SHP77 treated with DMSO at 0.1 percent for 48 hours (cell line): Measurements from ENCODE around the gene GCLM.
A peak's percentile ranks its signal among the peaks of the same experiment; 100 is the strongest.
"Not testable (repeated sequence)": the region's sequence is repeated elsewhere in the genome, so short reads cannot be mapped to it uniquely, and the experiment has no call there.

Source experiments
- DNase-seq: peaks from one replicate; lab custom pipeline; 2025; lab: John Stamatoyannopoulos, UW

Gene GCLM

DNA sequence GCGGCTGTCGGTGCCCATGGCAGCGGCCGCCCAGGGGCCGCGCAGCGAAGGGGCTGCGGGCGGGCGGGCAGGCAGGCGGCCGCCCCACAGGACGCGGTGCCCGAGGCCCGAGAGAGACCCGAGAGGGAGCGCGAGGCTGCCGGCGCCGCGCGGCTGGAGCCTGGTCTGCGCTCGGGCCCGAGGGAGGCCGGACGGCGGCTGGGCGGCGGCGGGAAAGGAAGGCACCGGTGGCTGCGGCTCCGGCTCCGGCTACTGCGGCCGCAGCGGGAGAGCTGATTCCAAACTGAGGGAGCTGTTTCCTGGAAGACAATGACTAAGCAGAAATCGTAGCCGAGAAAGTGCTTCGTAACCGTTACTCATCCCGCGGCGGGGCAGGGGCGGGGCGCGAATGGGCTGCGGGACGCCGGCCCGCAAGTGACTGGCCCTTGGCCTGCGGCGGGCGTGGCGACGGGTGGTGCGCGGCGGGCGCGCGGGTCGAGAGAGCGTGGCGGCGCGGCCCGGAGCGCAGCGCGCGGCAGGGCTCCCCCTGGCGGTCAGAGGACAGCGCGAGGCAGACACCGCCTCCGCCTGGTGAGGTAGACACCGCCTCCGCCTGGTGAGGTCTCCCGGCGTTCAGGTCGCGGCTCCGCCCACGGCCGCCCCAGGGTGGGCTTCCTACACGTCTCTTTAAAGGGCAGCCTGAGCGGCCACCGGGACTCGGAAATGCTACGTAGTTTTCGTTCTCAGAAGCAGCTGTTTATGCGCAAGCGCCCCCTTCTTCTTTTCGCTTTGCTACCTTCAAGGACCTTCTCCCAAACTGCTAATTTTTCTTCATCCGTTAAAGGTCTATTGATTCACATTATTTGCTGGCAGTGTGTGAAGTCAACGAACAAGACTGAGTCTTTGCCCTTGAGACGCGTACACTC, at the start of gene GCLM:
Gene GCLM, minus strand, starts transcription at position 285 of the 905 bp plus-strand sequence. Its CDS starts 267 bp downstream, at position 18.
- DNase-seq: peak; percentile 80

GRCh38 chr1:93958726-93959100, 49.5 kb upstream of the GCLM start:
- no peak for DNase-seq

GRCh38 chr1:93958032-93958725, 48.9 kb upstream of the GCLM start:
- DNase-seq: no peak

DNA sequence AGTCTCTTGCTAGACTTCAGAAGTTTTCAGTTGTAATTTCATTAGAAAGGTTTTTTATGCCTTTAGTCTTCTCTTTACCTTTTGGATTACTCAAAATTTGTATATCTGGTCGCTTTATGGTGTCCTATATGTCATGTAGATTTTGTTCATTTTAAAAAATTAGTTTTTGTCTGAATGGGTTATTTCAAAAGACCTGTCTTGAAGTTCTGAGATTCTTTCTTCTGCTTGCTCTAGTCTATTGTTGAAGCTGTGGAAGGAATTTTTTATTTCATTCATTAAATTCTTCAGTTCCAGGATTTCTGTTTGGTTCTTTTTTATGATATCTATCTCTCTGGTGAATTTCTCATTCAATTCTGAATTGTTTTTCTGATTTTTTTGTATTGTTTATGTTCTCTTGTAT, 46.5 kb upstream of the GCLM start:
- no peak for DNase-seq

DNA sequence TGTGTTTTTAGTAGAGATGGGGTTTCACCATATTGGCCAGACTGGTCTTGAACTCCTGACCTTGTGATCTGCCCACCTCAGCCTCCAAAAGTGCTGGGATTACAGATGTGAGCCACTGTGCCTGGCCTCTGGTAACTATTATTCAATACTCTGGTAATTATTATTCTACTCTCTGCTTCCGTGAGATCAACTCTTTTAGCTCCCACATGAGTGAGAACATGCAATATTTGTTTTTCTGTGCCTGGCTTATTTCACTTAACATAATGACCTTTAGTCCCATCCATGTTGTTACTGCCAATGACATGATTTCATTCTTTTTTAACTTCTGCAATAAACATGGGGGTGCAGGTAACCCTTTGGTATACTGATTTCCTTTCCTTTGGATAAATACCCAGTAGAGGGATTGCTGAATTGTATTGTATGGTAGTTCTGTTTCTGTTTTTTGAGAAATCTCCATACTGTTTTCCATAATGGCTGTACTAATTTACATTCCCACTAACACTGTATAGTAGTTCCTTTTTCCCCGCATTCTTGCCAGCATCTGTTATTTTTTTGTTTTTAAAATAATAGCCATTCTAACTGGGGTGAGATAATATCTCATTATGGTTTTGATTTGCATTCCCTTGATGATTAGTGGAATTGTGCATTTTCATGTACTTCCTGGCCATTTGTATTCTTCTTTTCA, 37.9 kb upstream of the GCLM start:
- not testable (repeated sequence) for DNase-seq

- no peak for DNase-seq
Observed at GRCh38 chr1:93938461-93939145, 29.4 kb upstream of the GCLM start.

GRCh38 chr1:93937997-93938396, 28.8 kb upstream of the GCLM start:
- DNase-seq: no peak

DNA sequence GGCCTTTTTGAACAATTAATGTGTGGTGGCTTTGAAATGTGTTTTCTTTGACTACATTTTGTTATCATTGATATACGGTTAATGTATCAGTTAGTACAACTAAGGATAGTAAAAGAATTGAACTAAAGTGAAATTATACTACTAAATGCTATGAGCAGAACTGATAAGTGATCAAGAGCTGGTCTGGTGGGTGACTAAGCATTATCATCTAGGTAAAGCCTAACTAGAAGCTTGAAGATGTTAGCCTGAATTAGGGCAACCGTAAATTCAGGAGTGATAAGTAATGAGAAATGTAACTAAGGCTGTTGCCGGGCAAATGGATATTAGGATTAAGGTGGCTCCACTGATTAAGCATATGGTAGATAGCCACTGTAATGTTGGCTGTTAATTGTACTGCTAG, 16.0 kb upstream of the GCLM start:
- DNase-seq: no peak

- DNase-seq: no peak
Observed at GRCh38 chr1:93919780-93920179, 10.6 kb upstream of the GCLM start.

- DNase-seq: no peak
Observed at GRCh38 chr1:93917302-93917701, 8.1 kb upstream of the GCLM start.

DNA sequence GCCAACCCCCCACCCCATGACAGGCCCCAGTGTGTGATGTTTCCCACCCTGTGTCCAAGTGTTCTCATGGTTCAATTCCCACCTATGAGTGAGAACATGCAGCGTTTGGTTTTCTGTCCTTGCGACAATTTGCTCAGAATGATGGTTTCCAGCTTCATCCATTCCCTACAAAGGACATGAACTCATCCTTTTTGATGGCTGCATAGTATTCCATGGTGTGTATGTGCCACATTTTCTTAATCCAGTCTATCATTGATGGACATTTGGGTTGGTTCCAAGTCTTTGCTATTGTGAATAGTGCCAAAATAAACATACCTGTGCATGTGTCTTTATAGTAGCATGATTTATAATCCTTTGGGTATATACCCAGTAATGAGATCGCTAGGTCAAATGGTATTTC, 1.6 kb upstream of the GCLM start:
- not testable (repeated sequence) for DNase-seq

- DNase-seq: no peak
Observed at GRCh38 chr1:93910305-93910704, 1.1 kb upstream of the GCLM start.

DNA sequence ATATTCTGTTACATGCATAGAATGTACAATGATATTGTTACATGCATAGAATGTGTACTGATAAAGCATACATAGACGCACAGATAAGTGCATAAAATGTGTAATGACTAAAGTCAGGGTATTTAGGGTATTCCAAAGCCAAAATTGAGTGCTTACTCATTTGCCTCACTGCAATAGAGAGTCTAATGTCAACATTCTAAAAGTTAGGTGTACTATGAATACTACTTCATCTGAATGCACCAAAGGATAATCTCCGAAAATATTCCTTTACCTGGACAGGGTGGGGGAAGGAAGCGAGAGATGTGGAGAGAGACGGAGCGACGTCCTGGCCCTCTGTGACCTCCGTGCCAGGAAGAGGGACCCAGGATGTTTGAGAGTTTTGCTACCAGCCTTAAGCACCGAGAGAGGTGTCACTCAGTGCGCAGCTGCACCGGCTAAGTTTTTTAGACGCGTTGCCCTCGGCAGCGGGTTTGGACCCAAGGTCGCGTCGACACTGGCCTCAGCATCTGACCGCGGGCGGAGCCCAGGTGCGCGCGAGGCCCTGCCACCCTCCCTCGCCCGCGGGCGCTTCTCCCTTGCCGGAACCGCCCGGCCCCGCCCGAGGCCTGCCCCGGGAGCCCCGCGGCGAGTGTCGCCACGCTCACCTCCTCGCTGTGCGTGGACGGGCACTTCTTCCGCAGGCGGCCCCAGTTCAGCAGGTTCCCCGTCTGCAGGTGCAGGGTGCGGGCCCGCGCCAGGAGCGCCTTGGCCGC, 660 bp downstream of the GCLM start:
- no peak for DNase-seq

GRCh38 chr1:93907718-93908117, 1.5 kb downstream of the GCLM start:
- DNase-seq: no peak

DNA sequence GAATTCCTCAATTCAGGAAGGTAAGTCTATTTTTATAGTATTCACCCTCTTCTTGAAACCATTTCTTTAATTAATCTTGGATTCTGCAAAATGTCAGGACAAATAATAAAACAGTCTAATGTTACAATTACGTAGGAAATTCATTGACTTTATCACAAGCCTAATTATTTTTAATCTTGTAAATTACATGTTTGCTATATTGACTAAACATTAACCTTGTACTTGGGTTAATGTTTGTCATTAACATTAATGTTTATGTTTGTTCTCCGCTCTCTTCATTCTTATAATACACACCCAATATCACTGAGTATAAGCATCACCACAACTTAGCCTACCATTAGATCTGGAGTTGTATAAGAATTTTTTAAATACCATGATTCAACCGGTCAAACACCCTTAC, 2.8 kb downstream of the GCLM start:
- no peak for DNase-seq

GRCh38 chr1:93905734-93906133, 3.5 kb downstream of the GCLM start:
- no peak for DNase-seq

GRCh38 chr1:93905051-93905450, 4.2 kb downstream of the GCLM start:
- no peak for DNase-seq

- DNase-seq: no peak
Observed at GRCh38 chr1:93904228-93904627, 5.0 kb downstream of the GCLM start.

DNA sequence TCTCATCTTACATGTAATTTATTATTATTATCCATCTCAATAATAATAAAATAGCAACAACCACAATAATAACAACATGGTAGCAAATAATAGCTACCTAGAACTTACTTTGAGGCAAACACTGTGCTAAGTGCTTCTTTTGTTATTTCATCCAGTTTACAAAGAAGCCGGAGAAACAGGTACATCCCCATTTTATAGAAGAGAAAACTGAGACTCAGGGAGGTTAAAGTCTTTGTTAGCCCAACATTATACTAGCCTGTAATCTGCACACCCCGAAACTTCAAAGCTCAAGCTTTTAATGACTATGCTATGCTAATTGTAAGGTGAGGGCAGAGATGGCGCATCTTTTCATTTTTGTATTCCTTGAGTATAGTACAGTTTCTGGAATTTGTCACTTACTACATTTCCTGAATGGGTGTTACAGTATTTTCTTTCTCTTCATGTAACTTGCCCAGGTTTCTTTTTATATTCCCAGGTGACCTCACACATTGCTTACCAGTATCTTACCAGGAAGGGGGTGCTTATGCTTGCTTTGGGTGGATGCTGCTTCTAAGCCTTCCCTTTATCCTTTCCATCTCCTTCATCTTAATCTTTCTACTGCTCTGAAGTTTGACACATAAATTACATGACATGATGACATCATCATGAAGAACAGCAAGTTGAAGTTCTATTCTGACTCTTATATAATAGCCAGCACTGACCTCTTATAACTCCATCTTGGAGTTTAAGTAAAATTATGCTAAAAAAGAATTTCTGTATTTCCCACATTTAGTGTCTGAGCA, 8.3 kb downstream of the GCLM start:
- DNase-seq: no peak

DNA sequence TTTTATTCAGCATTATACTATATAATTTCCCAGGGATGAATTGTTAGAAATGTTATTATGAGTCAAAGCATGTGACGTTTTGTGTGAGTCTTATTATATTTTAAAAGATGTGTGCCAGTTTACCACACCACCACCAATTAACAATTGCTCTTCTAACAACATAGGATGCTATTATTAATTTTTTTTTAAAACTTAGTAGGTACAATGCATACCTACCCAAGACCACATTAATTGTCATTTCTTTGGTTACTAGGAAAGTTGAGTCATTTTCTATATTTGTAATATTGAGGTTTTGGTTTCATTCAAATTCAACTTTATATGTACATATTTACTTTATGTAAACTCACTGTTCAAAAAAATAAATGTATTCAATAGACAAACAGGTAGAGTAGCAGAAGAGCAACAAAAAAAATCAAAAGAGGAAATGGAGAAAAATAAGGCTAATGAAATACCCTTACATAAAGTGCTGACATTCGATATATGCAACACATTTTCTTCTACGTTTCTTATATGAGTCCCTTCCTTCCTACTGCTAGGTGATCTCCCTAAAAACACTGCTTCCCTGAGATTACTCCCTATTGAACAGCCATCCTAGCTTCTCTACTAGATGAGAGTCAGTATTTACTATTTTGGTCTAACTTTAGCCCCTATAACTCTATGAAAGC, 9.6 kb downstream of the GCLM start:
- DNase-seq: no peak
